Hematopoietic multipotent progenitor cell treated with erythropoietin and hydrocortisone succinate and interleukin-3 and kit ligand, for 4 days (in vitro differentiated cells): Measurements from ENCODE around the gene GNL3.
A peak's percentile ranks its signal among the peaks of the same experiment; 100 is the strongest.

Experiments used
- DNase-seq: peaks from one replicate; pipeline ENCODE4 v3.0.0-alpha.2; 2015

GNL3 gene

DNA sequence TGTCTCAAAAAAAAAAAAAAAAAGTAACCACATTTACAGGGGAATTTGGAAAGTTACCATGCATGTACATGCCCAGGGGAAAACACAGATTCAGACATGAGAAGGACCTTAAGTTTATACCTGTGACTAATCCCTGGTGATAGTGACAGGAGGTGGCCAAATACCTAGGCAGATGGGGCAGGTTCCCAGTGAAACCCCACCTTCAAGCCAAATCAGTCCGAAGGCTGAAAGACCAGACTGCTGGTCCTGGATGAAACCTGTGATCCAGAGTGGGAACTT, 35.8 kb downstream of the GNL3 start:
- no peak for DNase-seq

DNA sequence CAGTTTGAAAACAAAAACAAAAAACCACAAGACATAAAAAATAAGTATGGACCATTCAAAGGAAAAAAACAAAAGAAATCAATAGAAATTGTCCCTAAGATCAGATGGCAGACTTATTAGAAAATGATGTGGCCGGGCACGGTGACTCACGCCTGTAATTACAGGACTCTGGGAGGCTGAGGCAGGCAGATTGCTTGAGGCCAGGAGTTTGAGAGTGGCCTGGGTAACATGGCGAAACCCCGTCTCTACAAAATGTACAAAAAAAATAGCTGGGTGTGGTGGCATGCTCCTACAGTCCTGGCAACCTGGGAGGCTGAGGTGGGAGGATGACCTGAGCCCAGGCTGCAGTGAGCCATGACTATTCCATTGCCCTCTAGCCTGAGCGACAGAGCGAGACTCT, 36.7 kb downstream of the GNL3 start:
- DNase-seq, result no peak

DNA sequence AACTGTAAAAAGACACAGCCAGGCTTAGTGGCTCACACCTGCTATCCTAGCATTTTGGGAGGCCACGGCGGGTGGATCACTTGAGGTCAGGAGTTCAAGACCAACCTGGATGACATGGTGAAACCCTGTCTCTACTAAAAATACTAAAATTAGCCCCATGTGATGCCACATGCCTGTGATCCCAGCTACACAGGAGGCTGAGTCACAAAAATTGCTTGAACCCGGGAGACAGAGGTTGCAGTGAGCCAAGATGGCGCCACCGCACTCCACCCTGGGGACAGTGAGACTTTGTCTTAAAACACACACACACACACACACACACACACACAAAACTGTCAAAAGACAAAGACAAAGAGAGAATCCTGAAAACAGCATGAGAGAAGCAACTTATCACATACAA, 38.1 kb downstream of the GNL3 start:
- DNase-seq, result no peak

DNA sequence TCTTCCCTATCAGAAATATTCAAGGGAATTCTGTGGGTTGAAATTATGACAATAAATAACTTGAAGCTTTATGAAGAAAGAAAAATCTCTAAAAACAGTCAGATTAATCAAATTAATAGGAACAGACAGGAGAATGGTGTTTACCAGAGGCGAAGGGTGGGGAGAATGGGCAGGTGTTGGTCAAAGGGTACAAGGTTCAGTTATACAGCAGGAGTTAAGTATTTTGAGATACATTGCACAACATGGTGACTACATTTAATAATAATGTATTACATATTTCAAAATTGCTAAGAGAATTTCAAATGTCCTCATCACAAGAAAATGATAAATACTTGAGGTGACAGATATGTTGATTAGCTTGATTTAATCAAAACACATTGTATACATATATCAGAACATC, 38.7 kb downstream of the GNL3 start:
- DNase-seq, result no peak

DNA sequence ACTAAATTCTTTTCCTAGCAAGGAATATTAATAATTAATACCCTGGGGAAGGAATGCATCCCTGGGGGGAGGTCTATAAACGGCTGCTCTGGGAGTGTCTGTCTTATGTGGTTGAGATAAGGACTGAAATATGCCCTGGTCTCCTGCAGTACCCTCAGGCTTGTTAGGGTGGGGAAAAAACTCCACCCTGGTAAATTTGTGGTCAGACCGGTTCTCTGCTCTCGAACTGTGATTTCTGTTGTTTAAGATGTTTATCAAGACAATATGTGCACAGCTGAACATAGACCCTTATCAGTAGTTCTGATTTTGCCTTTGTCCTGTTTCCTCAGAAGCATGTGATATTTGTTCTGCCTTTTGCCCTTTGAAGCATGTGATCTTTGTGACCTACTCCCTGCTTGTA, 42.9 kb downstream of the GNL3 start:
- peak; percentile 18 for DNase-seq

DNA sequence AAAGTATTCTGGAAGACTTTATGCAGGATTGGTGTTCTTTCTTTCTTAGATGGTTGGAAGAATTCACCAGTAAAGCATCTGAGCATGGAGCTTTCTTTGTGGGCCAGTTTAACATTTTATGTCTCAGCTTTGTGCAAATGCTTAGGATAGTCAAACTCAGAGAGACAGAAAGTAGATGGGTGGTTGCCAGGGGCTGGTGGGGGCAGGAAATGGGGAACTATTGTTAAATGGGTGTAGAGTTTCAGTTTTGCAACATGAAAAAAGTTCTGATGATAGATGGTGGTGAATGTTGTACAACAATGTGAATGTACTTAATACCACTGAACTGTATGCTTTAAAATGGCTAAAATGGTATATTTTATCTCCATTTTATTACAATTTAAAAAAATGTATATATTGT, 44.8 kb downstream of the GNL3 start:
- DNase-seq, result no peak

DNA sequence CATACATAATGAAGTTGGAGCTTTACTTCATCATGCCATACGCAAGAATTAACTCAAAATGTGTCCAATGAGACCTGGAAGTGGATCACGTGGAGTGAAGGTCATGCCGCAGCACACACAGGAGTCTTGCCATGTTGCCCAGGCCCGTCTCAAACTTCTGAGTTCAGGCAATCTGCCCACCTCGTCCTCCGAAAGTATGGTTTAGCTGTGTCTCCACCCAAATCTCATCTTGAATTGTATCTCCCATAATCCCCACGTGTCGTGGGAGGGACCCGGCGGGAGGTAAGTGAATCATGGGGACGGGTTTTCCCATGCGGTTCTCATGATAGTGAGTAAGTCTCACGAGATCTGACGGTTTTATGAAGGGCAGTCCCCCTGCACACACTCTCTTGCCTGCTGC, 45.8 kb downstream of the GNL3 start:
- DNase-seq, result no peak

DNA sequence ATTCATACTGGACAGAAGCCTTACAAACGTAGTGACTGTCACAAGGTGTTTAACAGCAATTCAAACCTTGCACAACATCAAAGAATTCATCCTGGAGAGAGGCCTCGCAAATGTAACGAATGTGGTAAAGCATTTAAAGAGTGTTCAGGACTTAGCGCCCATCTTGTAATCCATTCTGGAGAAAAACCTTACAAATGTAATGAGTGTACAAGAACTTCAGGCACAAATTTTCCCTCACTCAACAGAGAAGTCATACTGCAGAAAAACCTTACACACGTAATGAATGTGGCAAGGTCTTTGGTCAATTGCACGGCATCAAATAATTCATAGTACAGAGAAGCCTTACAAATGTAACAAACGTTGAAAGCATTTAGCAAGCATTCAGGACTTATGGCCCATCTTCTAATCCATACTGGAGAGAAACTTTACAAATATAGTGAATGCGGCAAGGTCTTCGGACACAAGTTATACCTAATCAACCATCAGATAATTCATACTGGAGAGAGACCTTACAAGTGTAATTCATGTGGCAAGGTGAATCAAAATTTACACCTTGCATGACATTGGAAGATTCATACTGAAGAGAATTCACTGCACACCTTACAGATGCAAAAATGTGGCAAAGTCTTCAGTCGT, 47.5 kb downstream of the GNL3 start:
- DNase-seq, result no peak

DNA sequence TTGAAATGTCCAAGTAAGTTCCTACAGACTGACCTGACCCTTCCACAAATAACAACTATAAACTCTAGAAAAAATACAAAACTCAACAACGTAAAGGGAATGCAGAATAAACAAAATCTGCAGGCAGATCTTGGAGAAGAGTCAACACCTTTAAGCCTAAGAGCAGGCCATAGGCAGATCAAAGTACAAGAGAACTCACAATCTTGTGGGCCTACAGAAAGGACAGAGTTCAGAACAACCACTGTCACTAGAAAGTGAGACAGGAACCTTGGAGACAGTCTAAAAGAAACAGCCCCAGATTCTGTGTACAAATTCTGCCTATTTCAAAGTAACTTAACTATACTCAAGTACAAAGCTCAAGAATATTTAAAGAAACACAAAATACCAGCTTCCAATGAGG, 53.9 kb downstream of the GNL3 start:
- DNase-seq, result no peak

DNA sequence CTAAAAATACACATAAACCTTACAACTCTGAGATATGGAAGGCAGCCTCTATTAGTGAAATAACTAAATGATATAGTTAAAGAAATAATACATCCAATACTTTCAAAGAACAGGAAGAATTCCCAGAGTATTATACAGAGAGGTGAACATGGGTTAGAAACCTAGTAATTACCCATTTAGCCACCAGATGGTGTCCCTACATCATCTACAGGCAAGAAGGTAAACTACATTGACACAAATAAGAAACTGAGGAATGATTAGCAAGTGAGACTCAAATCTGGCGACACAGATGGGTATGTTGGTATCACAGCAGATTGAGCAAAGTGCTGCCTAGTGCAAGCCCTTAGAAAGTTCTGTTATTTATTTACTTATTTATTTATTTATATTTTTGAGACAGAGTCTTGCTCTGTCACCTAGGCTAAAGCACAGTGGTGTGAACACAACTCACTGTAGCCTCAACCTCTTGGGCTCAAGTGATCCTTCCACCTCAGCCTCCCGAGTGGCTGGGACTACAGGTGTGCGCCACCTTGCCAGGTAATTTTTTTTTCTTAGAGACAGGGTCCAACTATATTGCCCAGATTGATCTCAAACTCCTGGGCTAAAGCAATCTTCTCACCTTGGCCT, 56.7 kb downstream of the GNL3 start:
- peak; percentile 61 for DNase-seq

DNA sequence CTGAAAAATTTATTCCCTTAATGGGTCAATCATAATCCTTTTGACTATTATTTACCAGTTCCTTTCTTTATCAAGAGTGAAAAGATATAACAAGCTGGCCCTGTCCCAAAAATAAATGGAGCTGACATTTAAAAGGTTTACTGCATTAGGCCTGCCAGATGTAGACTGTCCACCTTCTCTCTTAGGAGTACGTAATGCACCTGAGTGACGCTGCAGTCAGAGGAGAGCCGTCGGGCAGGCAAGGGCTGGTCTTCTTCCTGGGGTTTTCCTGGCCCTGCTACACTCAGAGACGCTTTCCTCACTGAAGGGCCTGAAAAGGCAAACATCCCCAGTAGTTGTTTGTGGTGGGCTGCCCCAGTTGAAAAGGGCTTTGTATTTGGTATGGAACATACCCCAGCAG, 57.3 kb downstream of the GNL3 start:
- DNase-seq, result no peak

DNA sequence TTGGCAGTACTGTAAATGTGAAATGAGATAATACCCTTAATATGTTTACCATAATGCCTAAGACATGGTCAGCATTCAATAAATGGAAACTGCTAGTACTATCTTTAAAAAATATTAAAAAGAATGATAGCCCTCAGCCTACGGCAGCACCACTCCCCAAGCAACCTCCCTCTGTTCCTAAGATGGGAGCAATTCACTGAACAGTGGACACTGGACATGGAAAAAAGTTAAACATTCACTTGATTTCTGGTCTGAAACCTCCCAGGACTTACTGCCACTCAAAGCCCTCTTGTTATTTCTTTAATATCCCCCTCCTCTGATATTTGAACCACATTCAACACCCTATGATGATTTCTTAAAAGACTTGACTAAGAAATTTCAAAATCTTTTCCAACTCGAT, 57.9 kb downstream of the GNL3 start:
- DNase-seq, result no peak
